K562 (cell line): ENCODE measurements around the gene BPTF. TPM values are rescaled to one million over a fixed set of nuclear protein-coding genes. Genes with fewer than 3 reads are reported as not detected.

Experiments
- ATAC-seq: fragments of 200-7000 bp; cut with Tn5 transposase; 3 replicates; pipeline ENCODE4 v1.9.1; 2020; ENCODE audit warnings: moderate library complexity
- BruUV-seq: library from RNA; stranded (reverse); fragments of 400-500 nt; replicated peaks from 2 replicates; lab custom pipeline; 2021; lab: Mats Ljungman, UMichigan
- CTCF ChIA-PET: fragments of 300-600 bp; formaldehyde crosslinking; extraction: SDS; loops from one replicate; lab custom pipeline; 2021; ENCODE audit warnings: low intra/inter-chr PET ratio; lab: Yijun Ruan, JAX
- POLR2A ChIA-PET: fragments of 300-600, 350-650 bp; sonication (Branson Sonifier 250); formaldehyde crosslinking; extraction: SDS; loops from one replicate; lab custom pipeline; 2021; ENCODE audit warnings: antibody characterized with exemption, inconsistent platforms; lab: Yijun Ruan, JAX
- DNase-seq, 4 experiments: peaks; one replicate each; pipeline versions ENCODE4 v3.0.0 to v3.0.0-alpha.2; 2011 to 2018; ENCODE audit warnings: low spot score in 3 of 4, mixed read lengths in 3 of 4; ENCODE audit errors: extremely low read depth in 1 of 4
- FAIRE-seq: peaks from 2 replicates; lab custom pipeline; 2011; peaks lifted over from hg19 to GRCh38; lab: Jason Lieb, UNC
- H2AFZ ChIP-seq: 2 replicates; pipeline ENCODE4 v1.6.0; 2011; ENCODE audit warnings: low read depth, low read length, control low read depth, inconsistent platforms
- H3K27ac ChIP-seq: fragments of 200-600 bp; 3 replicates; pipeline ENCODE4 v1.8.0; 2011; ENCODE audit warnings: low read depth, mild to moderate bottlenecking, control low read depth, inconsistent platforms, low read length, moderate library complexity, mixed read lengths; ENCODE audit errors: extremely low read depth
- H3K27me3 ChIP-seq, 2 experiments: fragments of 300-600 bp in 1 of 2; 2 replicates in 1 of 2; 3 replicates in 1 of 2; pipeline versions ENCODE4 v1.6.0 to v1.8.0; 2011; ENCODE audit warnings: inconsistent platforms in 2 of 2, low read length in 2 of 2, mild to moderate bottlenecking in 1 of 2, mixed read lengths in 1 of 2, moderate library complexity in 1 of 2; ENCODE audit not compliant: control insufficient read depth in 2 of 2, insufficient read depth in 2 of 2
- H3K36me3 ChIP-seq: fragments of 300-600 bp; 3 replicates; pipeline ENCODE4 v1.8.0; 2011; ENCODE audit warnings: mild to moderate bottlenecking, low read length, inconsistent platforms; ENCODE audit not compliant: control insufficient read depth, insufficient read depth
- H3K4me1 ChIP-seq, 2 experiments: fragments of 200-600 bp in 1 of 2; replicated peaks in 1 of 2; 2 replicates in 1 of 2; 3 replicates in 1 of 2; pipeline versions ENCODE4 v1.5.1 to v1.8.0; 2011; ENCODE audit warnings: inconsistent platforms in 2 of 2, low read length in 2 of 2, mild to moderate bottlenecking in 1 of 2, mixed read lengths in 1 of 2, moderate library complexity in 1 of 2; ENCODE audit not compliant: control insufficient read depth in 2 of 2, insufficient read depth in 2 of 2
- H3K4me2 ChIP-seq: 2 replicates; pipeline ENCODE4 v1.6.1; 2011; ENCODE audit warnings: low read length, control low read depth, inconsistent platforms, mixed read lengths; ENCODE audit not compliant: insufficient read depth
- H3K4me3 ChIP-seq: fragments of 200-600 bp; sonication (generic), shearing (Covaris generic); 2 replicates; pipeline ENCODE4 v1.5.1; 2016; ENCODE audit warnings: control low read depth, inconsistent platforms
- H3K79me2 ChIP-seq: fragments of 200-600 bp; 3 replicates; pipeline ENCODE4 v1.8.0; 2011; ENCODE audit warnings: low read length, inconsistent platforms; ENCODE audit not compliant: control insufficient read depth, insufficient read depth
- H3K9ac ChIP-seq, 2 experiments: 2 replicates each; pipeline versions ENCODE4 v1.6.0 to v1.6.1; 2011; ENCODE audit warnings: low read depth in 2 of 2, low read length in 2 of 2, control low read depth in 1 of 2, inconsistent platforms in 1 of 2, mild to moderate bottlenecking in 1 of 2, mixed read lengths in 1 of 2; ENCODE audit not compliant: insufficient read depth in 1 of 2
- H3K9me1 ChIP-seq: one replicate; pipeline ENCODE4 v1.6.0; 2011; ENCODE audit warnings: inconsistent platforms, mild to moderate bottlenecking, low read length, moderate library complexity; ENCODE audit not compliant: control insufficient read depth, insufficient read depth
- H3K9me3 ChIP-seq: replicated peaks from 2 replicates; pipeline ENCODE4 v1.5.1; 2011; ENCODE audit warnings: low read depth, low read length, inconsistent platforms; ENCODE audit not compliant: control insufficient read depth, insufficient read depth
- H4K20me1 ChIP-seq: replicated peaks from 2 replicates; pipeline ENCODE4 v1.6.1; 2011; ENCODE audit warnings: low read length, inconsistent platforms, mixed read lengths; ENCODE audit not compliant: control insufficient read depth, insufficient read depth
- BRD4 ChIP-seq: fragments of 200-600 bp; sonication (generic); IDR thresholded peaks from 2 replicates; pipeline ENCODE4 v1.6.1; 2017; ENCODE audit warnings: inconsistent platforms
- CAMTA2 ChIP-seq: fragments of 250-450 bp; sonication (Bioruptor Pico); conservative IDR thresholded peaks from 2 replicates; pipeline ENCODE4 v1.5.1; 2022
- WHSC1 ChIP-seq: IDR thresholded peaks from one replicate; pipeline ENCODE4 v1.6.1; 2012; ENCODE audit warnings: low read length, control low read depth, inconsistent platforms
- WGBS: fragments of 100-300 bp; shearing (Covaris generic); methylation state at CpG from one replicate; pipeline ENCODE4 v1.1.6; 2016; ENCODE audit warnings: low coverage, mixed read lengths; ENCODE audit not compliant: insufficient coverage; ENCODE audit errors: missing lambda C conversion rate; 5-methylcytosine and 5-hydroxymethylcytosine counted together
- in situ Hi-C: fragments of 300-500 bp; cut with MboI; formaldehyde crosslinking; loops from 4 replicates; pipeline ENCODE4 v1.15.0; 2018; ENCODE audit warnings: inconsistent platforms, mixed read lengths
- intact Hi-C: fragments of 100-400 bp; cut with micrococcal nuclease; formaldehyde crosslinking; loops from 2 replicates; pipeline ENCODE4 v1.14.2; 2022
- polyA plus RNA-seq, 8 experiments: library from polyadenylated mRNA; depleted of rRNA in 4 of 8; stranded (reverse) in 5 of 8; unstranded in 3 of 8; fragments of >200 nt; fragmentation: Nextera tagmentation in 2 of 8; fragmentation: Illumina TruSeq in 1 of 8; extraction: Ambion mirVana in 2 of 8; extraction: Trizol in 1 of 8; gene quantifications; 2 replicates each; pipeline versions ENCODE4 v1.2.1 to v1.2.3, GENCODE V29; 2011 to 2014; ENCODE audit warnings: inconsistent platforms in 1 of 8, missing spikeins in 1 of 8
- total RNA-seq, 7 experiments: library from RNA; depleted of rRNA in 6 of 7; stranded (reverse); fragments of >200 nt in 6 of 7; fragmentation: Illumina TruSeq in 2 of 7; extraction: Trizol in 2 of 7; gene quantifications; 2 replicates each; pipeline versions ENCODE4 v1.2.1 to v1.2.3, GENCODE V29; 2011 to 2021; ENCODE audit warnings: low replicate concordance in 1 of 7
- TF ChIP-seq, protein P1 (sequence below), 2 experiments: fragments of 450-650 bp in 1 of 2; sonication (generic) in 1 of 2; formaldehyde crosslinking in 1 of 2; IDR thresholded peaks; 2 replicates each; pipeline versions ENCODE4 v1.7.1 to v1.9.0; 2016 to 2022; ENCODE audit warnings: inconsistent platforms in 1 of 2, mild to moderate bottlenecking in 1 of 2, missing genetic modification reagents in 1 of 2
- TF ChIP-seq, protein P2 (sequence below): fragments of 250-450 bp; sonication (Bioruptor Pico); IDR thresholded peaks from 2 replicates; pipeline ENCODE4 v1.4.0; 2020; ENCODE audit warnings: mild to moderate bottlenecking, moderate library complexity

Gene BPTF
- total and polyA plus RNA-seq, 9 of the 15 experiments (the other 6 are each of a cell fraction or from before 2014, with no cell fraction given) = 12.5 to 52.1 (median 26.9) TPM

DNA sequence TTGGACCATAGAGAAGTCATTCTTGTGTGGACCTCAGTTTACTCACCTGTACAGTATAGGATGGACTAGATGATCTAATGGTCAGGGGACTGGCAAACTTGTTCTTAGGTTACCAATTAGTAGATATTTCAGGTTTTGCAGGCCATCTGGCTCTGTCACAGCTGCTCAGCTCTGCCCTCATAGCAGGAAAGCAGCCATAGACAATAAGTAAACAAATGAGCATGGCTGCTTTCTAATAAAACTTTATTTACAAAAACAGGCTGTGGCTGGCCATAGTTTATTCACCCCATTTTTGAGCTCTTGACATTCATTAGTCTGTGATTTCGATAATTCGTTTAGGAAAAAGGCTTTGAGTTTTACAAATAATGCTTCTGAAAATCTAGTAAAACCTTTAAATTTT lies 12.7 kb downstream of the BPTF start:
- Histone ChIP-seq H3K79me2 (peaks cover 92% of the 10 kb centered on the region), H3K36me3 (peaks cover 2% of the 10 kb centered on the region; the same call in 1 of the 3 replicates), H3K4me1 (no peaks in the 10 kb centered on the region; a peak in 1 of 5 replicates), H4K20me1 (no peaks in the 10 kb centered on the region; the same call in 1 of the 2 replicates), H3K9me1 (no peaks in the 10 kb centered on the region), H3K4me2 (no peak overlapping the region), H3K27me3 (no peaks in the 10 kb centered on the region), H3K27ac (no peak overlapping the region), H3K9me3 (no peaks in the 10 kb centered on the region), H2AFZ (no peak overlapping the region), H3K4me3 (no peak overlapping the region), H3K9ac (no peak overlapping the region)
- WGBS = 35% methylated on average over 2 of the region's 2 CpGs
- ATAC-seq (no peak), DNase-seq (no peak), FAIRE-seq (no peak)
- in situ Hi-C loops = no loop called here
- ChIA-PET POLR2A (interaction anchor here (0.6 kb wide), 1 partner anchor 161 kb away, joined by 3 read pairs; no protein-coding TSS in a partner anchor), CTCF (no interaction called here)
- TF ChIP-seq, protein P1, sequence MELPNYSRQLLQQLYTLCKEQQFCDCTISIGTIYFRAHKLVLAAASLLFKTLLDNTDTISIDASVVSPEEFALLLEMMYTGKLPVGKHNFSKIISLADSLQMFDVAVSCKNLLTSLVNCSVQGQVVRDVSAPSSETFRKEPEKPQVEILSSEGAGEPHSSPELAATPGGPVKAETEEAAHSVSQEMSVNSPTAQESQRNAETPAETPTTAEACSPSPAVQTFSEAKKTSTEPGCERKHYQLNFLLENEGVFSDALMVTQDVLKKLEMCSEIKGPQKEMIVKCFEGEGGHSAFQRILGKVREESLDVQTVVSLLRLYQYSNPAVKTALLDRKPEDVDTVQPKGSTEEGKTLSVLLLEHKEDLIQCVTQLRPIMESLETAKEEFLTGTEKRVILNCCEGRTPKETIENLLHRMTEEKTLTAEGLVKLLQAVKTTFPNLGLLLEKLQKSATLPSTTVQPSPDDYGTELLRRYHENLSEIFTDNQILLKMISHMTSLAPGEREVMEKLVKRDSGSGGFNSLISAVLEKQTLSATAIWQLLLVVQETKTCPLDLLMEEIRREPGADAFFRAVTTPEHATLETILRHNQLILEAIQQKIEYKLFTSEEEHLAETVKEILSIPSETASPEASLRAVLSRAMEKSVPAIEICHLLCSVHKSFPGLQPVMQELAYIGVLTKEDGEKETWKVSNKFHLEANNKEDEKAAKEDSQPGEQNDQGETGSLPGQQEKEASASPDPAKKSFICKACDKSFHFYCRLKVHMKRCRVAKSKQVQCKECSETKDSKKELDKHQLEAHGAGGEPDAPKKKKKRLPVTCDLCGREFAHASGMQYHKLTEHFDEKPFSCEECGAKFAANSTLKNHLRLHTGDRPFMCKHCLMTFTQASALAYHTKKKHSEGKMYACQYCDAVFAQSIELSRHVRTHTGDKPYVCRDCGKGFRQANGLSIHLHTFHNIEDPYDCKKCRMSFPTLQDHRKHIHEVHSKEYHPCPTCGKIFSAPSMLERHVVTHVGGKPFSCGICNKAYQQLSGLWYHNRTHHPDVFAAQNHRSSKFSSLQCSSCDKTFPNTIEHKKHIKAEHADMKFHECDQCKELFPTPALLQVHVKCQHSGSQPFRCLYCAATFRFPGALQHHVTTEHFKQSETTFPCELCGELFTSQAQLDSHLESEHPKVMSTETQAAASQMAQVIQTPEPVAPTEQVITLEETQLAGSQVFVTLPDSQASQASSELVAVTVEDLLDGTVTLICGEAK (IDR thresholded peaks at IDR 0.05) = peak; percentile 93
- TF ChIP-seq, protein P1 (CRISPR knock-in tag; IDR thresholded peaks at IDR 0.05) = peak; percentile 84
- TF ChIP-seq, protein P2, sequence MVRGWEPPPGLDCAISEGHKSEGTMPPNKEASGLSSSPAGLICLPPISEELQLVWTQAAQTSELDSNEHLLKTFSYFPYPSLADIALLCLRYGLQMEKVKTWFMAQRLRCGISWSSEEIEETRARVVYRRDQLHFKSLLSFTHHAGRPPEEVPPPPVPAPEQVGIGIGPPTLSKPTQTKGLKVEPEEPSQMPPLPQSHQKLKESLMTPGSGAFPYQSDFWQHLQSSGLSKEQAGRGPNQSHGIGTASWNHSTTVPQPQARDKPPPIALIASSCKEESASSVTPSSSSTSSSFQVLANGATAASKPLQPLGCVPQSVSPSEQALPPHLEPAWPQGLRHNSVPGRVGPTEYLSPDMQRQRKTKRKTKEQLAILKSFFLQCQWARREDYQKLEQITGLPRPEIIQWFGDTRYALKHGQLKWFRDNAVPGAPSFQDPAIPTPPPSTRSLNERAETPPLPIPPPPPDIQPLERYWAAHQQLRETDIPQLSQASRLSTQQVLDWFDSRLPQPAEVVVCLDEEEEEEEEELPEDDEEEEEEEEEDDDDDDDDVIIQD = no peak
- TF ChIP-seq BRD4 (no peak), WHSC1 (no peak), CAMTA2 (CRISPR knock-in tag) (no peak)
- BruUV-seq = no TSS peak
- intact Hi-C loops = loop anchor here (10.0 kb wide), 1 partner anchor 177 kb away; no protein-coding TSS in a partner anchor
